GM20431 (cell line): ENCODE results near the gene SLC22A16.

Experiments used
- in situ Hi-C: fragments of 300-500 bp; cut with MseI, MboI; formaldehyde crosslinking; loops from one replicate; pipeline ENCODE4 v1.15.0; 2020; ENCODE audit warnings: low sequenced_read_pairs; ENCODE audit not compliant: unreplicated experiment

Gene SLC22A16

GRCh38 chr6:110414669-110415068, 61.7 kb downstream of the SLC22A16 start:
- in situ Hi-C loops: no loop called here

- in situ Hi-C loops: no loop called here
Observed at GRCh38 chr6:110412360-110412759, 64.1 kb downstream of the SLC22A16 start.

GRCh38 chr6:110410511-110410910, 65.9 kb downstream of the SLC22A16 start:
- in situ Hi-C loops: no loop called here

- in situ Hi-C loops: no loop called here
Observed at GRCh38 chr6:110409794-110410193, 66.6 kb downstream of the SLC22A16 start.

GRCh38 chr6:110408901-110409300, 67.5 kb downstream of the SLC22A16 start:
- in situ Hi-C loops: no loop called here

GRCh38 chr6:110404607-110405006, 71.8 kb downstream of the SLC22A16 start:
- in situ Hi-C loops: no loop called here

GRCh38 chr6:110401585-110402176, 74.7 kb downstream of the SLC22A16 start:
- in situ Hi-C loops: no loop called here

- in situ Hi-C loops: no loop called here
Observed at GRCh38 chr6:110400208-110400607, 76.2 kb downstream of the SLC22A16 start.

GRCh38 chr6:110399219-110400071, 77.0 kb downstream of the SLC22A16 start:
- in situ Hi-C loops: loop anchor here (25.0 kb wide), 2 partner anchors 212 to 687 kb away; partner anchors contain the start of genes CDC40 and WASF1

GRCh38 chr6:110398778-110399177, 77.6 kb downstream of the SLC22A16 start:
- in situ Hi-C loops: loop anchor here (25.0 kb wide), 2 partner anchors 211 to 686 kb away; partner anchors contain the start of genes CDC40 and WASF1

- in situ Hi-C loops: loop anchor here (25.0 kb wide), 2 partner anchors 208 to 683 kb away; partner anchors contain the start of genes CDC40 and WASF1
Observed at GRCh38 chr6:110395221-110395620, 81.2 kb downstream of the SLC22A16 start.

- in situ Hi-C loops: loop anchor here (25.0 kb wide), 2 partner anchors 207 to 682 kb away; partner anchors contain the start of genes CDC40 and WASF1
Observed at GRCh38 chr6:110394409-110394808, 82.0 kb downstream of the SLC22A16 start.

- in situ Hi-C loops: loop anchor here (25.0 kb wide), 2 partner anchors 205 to 680 kb away; partner anchors contain the start of genes CDC40 and WASF1
Observed at GRCh38 chr6:110392727-110393126, 83.7 kb downstream of the SLC22A16 start.

GRCh38 chr6:110390404-110390803, 86.0 kb downstream of the SLC22A16 start:
- in situ Hi-C loops: loop anchor here (25.0 kb wide), 2 partner anchors 203 to 678 kb away; partner anchors contain the start of genes CDC40 and WASF1

- in situ Hi-C loops: loop anchor here (25.0 kb wide), 2 partner anchors 203 to 678 kb away; partner anchors contain the start of genes CDC40 and WASF1
Observed at GRCh38 chr6:110389689-110390382, 86.6 kb downstream of the SLC22A16 start.

- in situ Hi-C loops: loop anchor here (25.0 kb wide), 2 partner anchors 201 to 676 kb away; partner anchors contain the start of genes CDC40 and WASF1
Observed at GRCh38 chr6:110387986-110388385, 88.4 kb downstream of the SLC22A16 start.

GRCh38 chr6:110385458-110385863, 91.0 kb downstream of the SLC22A16 start:
- in situ Hi-C loops: loop anchor here (25.0 kb wide), 2 partner anchors 198 to 673 kb away; partner anchors contain the start of genes CDC40 and WASF1

GRCh38 chr6:110378552-110378951, 97.9 kb downstream of the SLC22A16 start:
- in situ Hi-C loops: loop anchor here (25.0 kb wide), 2 partner anchors 191 to 666 kb away; partner anchors contain the start of genes CDC40 and WASF1
